NOMO-1 (cell line): Measurements from ENCODE around the gene CCDC124.

Source experiments
- DNase-seq, 2 experiments: peaks; one replicate each; lab custom pipeline; 2025; ENCODE audit not compliant: unreplicated experiment in 2 of 2; lab: John Stamatoyannopoulos, UW

The CCDC124 gene

GRCh38 chr19:17933414-17934129 is 757 bp downstream of the CCDC124 start:
- DNase-seq = no peak

- DNase-seq = no peak
Observed at GRCh38 chr19:17936379-17936778, 3.6 kb downstream of the CCDC124 start.

- no peak for DNase-seq
Observed at GRCh38 chr19:17937371-17937900, 4.6 kb downstream of the CCDC124 start.

GRCh38 chr19:17938092-17938845 is 5.5 kb downstream of the CCDC124 start:
- DNase-seq = peak; percentile 44 to 54

GRCh38 chr19:17942181-17942580 is 9.4 kb downstream of the CCDC124 start:
- no peak for DNase-seq

- no peak for DNase-seq
Observed at GRCh38 chr19:17942582-17943273, 9.9 kb downstream of the CCDC124 start.

- DNase-seq = no peak
Observed at GRCh38 chr19:17943274-17944221, 10.7 kb downstream of the CCDC124 start.

GRCh38 chr19:17944301-17944700 is 11.5 kb downstream of the CCDC124 start:
- no peak for DNase-seq

- peak in 1 of 2 experiments; percentile 53 for DNase-seq
Observed at GRCh38 chr19:17946965-17947784, 14.4 kb downstream of the CCDC124 start.

- peak; percentile 93 to 97 for DNase-seq
Observed at GRCh38 chr19:17947815-17948513, 15.1 kb downstream of the CCDC124 start.

GRCh38 chr19:17948514-17948900 is 15.7 kb downstream of the CCDC124 start:
- DNase-seq = no peak

GRCh38 chr19:17948931-17949930 is 16.4 kb downstream of the CCDC124 start:
- no peak for DNase-seq

GRCh38 chr19:17949956-17950309 is 17.1 kb downstream of the CCDC124 start:
- DNase-seq = no peak

- no peak for DNase-seq
Observed at GRCh38 chr19:17950310-17951156, 17.7 kb downstream of the CCDC124 start.

GRCh38 chr19:17951157-17951989 is 18.6 kb downstream of the CCDC124 start:
- peak; percentile 15 to 20 for DNase-seq
